HCT116 (cell line): ENCODE measurements around the gene SLC23A3.

ENCODE experiments used
- CBX3 ChIP-seq: IDR thresholded peaks from 2 replicates; pipeline ENCODE4 v1.6.1; 2012; ENCODE audit warnings: low read depth
- EZH2phosphoT487 ChIP-seq: fragments of 200-600 bp; IDR thresholded peaks from 2 replicates; pipeline ENCODE4 v1.6.1; 2018; ENCODE audit warnings: antibody characterized with exemption, borderline replicate concordance
- POLR2A ChIP-seq: IDR thresholded peaks from 2 replicates; pipeline ENCODE4 v1.7.0; 2011; ENCODE audit warnings: borderline replicate concordance; ENCODE audit not compliant: insufficient read depth, insufficient read length; ENCODE audit errors: extremely low read depth
- ZNF274 ChIP-seq: fragments of 200-500 bp; sonication (Bioruptor generic); IDR thresholded peaks from 2 replicates; pipeline ENCODE4 v1.6.1; 2014; ENCODE audit warnings: mild to moderate bottlenecking, low read depth, low read length, inconsistent platforms
- TF ChIP-seq, protein P1 (sequence below), 3 experiments: fragments of 200-600 bp in 1 of 3; sonication (generic) in 1 of 3; IDR thresholded peaks in 2 of 3; conservative IDR thresholded peaks in 1 of 3; 2 replicates each; pipeline ENCODE4 v1.5.1; 2012 to 2017; ENCODE audit warnings: low read depth in 2 of 3, low read length in 2 of 3, antibody characterized with exemption in 1 of 3, borderline replicate concordance in 1 of 3, control low read depth in 1 of 3, mild to moderate bottlenecking in 1 of 3, mixed read lengths in 1 of 3, mixed run types in 1 of 3, moderate library complexity in 1 of 3; ENCODE audit not compliant: insufficient read depth in 1 of 3
- TF ChIP-seq, protein P2 (sequence below): IDR thresholded peaks from 2 replicates; pipeline ENCODE4 v1.6.1; 2012; ENCODE audit warnings: low read depth

DNA sequence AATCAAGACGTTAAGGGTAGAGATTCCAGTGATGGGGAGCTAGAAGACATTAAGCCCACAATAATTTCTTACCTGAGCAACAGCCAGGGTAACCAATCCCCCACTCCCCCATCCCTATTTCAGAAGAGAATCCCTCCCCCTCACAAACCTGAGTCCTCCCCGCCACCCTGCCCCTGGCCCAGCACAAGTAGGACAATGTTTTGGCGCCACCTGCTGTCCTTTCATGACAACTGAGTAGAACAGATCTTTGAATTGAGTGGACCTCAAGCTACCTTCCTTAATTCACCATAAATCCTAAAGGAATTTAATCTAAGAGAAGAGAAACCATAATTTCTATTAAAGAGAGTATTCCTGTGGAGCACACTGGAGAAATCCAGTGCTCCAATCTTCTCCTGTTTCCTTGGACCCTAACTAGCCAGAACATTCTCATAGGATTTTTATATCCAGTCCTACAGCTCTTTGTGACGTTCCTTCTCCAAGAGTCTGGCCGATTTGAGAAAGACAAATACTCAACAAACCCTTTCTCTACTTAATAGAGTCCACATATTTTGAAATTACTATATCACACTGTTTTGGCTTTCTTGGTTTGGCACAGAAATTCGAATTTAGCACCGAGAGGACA, 50.3 kb downstream of the SLC23A3 start:
- TF ChIP-seq, protein P1, sequence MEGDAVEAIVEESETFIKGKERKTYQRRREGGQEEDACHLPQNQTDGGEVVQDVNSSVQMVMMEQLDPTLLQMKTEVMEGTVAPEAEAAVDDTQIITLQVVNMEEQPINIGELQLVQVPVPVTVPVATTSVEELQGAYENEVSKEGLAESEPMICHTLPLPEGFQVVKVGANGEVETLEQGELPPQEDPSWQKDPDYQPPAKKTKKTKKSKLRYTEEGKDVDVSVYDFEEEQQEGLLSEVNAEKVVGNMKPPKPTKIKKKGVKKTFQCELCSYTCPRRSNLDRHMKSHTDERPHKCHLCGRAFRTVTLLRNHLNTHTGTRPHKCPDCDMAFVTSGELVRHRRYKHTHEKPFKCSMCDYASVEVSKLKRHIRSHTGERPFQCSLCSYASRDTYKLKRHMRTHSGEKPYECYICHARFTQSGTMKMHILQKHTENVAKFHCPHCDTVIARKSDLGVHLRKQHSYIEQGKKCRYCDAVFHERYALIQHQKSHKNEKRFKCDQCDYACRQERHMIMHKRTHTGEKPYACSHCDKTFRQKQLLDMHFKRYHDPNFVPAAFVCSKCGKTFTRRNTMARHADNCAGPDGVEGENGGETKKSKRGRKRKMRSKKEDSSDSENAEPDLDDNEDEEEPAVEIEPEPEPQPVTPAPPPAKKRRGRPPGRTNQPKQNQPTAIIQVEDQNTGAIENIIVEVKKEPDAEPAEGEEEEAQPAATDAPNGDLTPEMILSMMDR (IDR thresholded peaks at IDR 0.05 in 2 of 3, conservative IDR thresholded peaks at IDR 0.05 in 1 of 3; ENCODE audit: borderline replicate concordance in 1 of 3, insufficient read depth in 1 of 3, low read depth in 2 of 3, low read length in 2 of 3), result peak; percentile 67 to 93 (median 90)
- no peak for TF ChIP-seq CBX3
- no peak for TF ChIP-seq ZNF274
- TF ChIP-seq EZH2phosphoT487, result no peak
- TF ChIP-seq POLR2A, result no peak
- TF ChIP-seq, protein P2, sequence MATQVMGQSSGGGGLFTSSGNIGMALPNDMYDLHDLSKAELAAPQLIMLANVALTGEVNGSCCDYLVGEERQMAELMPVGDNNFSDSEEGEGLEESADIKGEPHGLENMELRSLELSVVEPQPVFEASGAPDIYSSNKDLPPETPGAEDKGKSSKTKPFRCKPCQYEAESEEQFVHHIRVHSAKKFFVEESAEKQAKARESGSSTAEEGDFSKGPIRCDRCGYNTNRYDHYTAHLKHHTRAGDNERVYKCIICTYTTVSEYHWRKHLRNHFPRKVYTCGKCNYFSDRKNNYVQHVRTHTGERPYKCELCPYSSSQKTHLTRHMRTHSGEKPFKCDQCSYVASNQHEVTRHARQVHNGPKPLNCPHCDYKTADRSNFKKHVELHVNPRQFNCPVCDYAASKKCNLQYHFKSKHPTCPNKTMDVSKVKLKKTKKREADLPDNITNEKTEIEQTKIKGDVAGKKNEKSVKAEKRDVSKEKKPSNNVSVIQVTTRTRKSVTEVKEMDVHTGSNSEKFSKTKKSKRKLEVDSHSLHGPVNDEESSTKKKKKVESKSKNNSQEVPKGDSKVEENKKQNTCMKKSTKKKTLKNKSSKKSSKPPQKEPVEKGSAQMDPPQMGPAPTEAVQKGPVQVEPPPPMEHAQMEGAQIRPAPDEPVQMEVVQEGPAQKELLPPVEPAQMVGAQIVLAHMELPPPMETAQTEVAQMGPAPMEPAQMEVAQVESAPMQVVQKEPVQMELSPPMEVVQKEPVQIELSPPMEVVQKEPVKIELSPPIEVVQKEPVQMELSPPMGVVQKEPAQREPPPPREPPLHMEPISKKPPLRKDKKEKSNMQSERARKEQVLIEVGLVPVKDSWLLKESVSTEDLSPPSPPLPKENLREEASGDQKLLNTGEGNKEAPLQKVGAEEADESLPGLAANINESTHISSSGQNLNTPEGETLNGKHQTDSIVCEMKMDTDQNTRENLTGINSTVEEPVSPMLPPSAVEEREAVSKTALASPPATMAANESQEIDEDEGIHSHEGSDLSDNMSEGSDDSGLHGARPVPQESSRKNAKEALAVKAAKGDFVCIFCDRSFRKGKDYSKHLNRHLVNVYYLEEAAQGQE, result no peak
